PC-9 (cell line): ENCODE data around the gene CPEB2. TPM values are rescaled to one million over a fixed set of nuclear protein-coding genes. Genes with fewer than 3 reads are reported as not detected.

Experiments used
- BruUV-seq: library from RNA; stranded (reverse); fragments of 400-500 nt; replicated peaks from 2 replicates; lab custom pipeline; 2021; lab: Mats Ljungman, UMichigan
- CTCF ChIA-PET: fragments of 300-600 bp; sonication (Branson Sonifier 250); formaldehyde crosslinking; loops from one replicate; lab custom pipeline; 2022; ENCODE audit warnings: antibody characterized with exemption; lab: Charles Lee
- POLR2A ChIA-PET: fragments of 300-600 bp; sonication (Branson Sonifier 250); formaldehyde crosslinking; loops from one replicate; lab custom pipeline; 2022; ENCODE audit warnings: antibody characterized with exemption; ENCODE audit not compliant: unreplicated experiment; lab: Charles Lee
- DNase-seq, 2 experiments: peaks; one replicate each; pipeline versions ENCODE4 v3.0.0 to v3.0.0-alpha.2; 2015 to 2022; ENCODE audit warnings: mixed read lengths in 1 of 2
- H2AFZ ChIP-seq: fragments of 200-600 bp; sonication (generic); 2 replicates; pipeline ENCODE4 v1.8.1; 2017; ENCODE audit warnings: antibody characterized with exemption
- H3F3A ChIP-seq: fragments of 200-600 bp; sonication (generic); 2 replicates; pipeline ENCODE4 v1.8.1; 2017; ENCODE audit warnings: antibody characterized with exemption, mild to moderate bottlenecking, low read depth; ENCODE audit not compliant: insufficient read depth
- H3K27ac ChIP-seq: fragments of 200-600 bp; sonication (generic); 2 replicates; pipeline ENCODE4 v1.6.1; 2016; ENCODE audit warnings: mixed run types
- H3K27me3 ChIP-seq: fragments of 200-600 bp; sonication (generic); 2 replicates; pipeline ENCODE4 v1.6.1; 2016; ENCODE audit warnings: low read depth, mixed run types; ENCODE audit not compliant: insufficient read depth
- H3K36me3 ChIP-seq: fragments of 200-600 bp; sonication (generic); 2 replicates; pipeline ENCODE4 v1.6.1; 2016; ENCODE audit warnings: low read depth, mixed run types
- H3K4me1 ChIP-seq: fragments of 200-600 bp; sonication (generic); replicated peaks from 2 replicates; pipeline ENCODE4 v1.6.1; 2016; ENCODE audit warnings: mixed run types; ENCODE audit not compliant: insufficient read depth
- H3K4me2 ChIP-seq: fragments of 200-600 bp; sonication (generic); 2 replicates; pipeline ENCODE4 v1.6.1; 2017; ENCODE audit warnings: mixed run types
- H3K4me3 ChIP-seq: fragments of 200-600 bp; sonication (generic); 2 replicates; pipeline ENCODE4 v1.6.1; 2016; ENCODE audit warnings: mixed run types
- H3K79me2 ChIP-seq: fragments of 200-600 bp; sonication (generic); 2 replicates; pipeline ENCODE4 v1.6.1; 2017; ENCODE audit warnings: low read depth, mixed run types
- H3K9me2 ChIP-seq: fragments of 200-600 bp; sonication (generic); 2 replicates; pipeline ENCODE4 v1.8.1; 2017; ENCODE audit warnings: mild to moderate bottlenecking; ENCODE audit not compliant: insufficient read depth
- H3K9me3 ChIP-seq: fragments of 200-600 bp; sonication (generic); 2 replicates; pipeline ENCODE4 v1.8.1; 2016; ENCODE audit warnings: low read depth; ENCODE audit not compliant: insufficient read depth
- H4K20me1 ChIP-seq: fragments of 200-600 bp; sonication (generic); 2 replicates; pipeline ENCODE4 v1.8.1; 2017; ENCODE audit not compliant: insufficient read depth
- EZH2 ChIP-seq: fragments of 200-600 bp; sonication (generic); IDR thresholded peaks from 2 replicates; pipeline ENCODE4 v1.8.0; 2017; ENCODE audit warnings: antibody characterized with exemption, low read depth
- intact Hi-C: fragments of 100-400 bp; cut with micrococcal nuclease; formaldehyde crosslinking; loops from one replicate; pipeline ENCODE4 v1.10.0; 2022; ENCODE audit not compliant: unreplicated experiment
- total RNA-seq: library from RNA; stranded (reverse); gene quantifications from 2 replicates; pipeline ENCODE4 v1.2.3, GENCODE V29; 2021
- TF ChIP-seq, protein P1 (sequence below): fragments of 200-600 bp; sonication (generic); conservative IDR thresholded peaks from 2 replicates; pipeline ENCODE4 v1.6.1; 2017; ENCODE audit warnings: mixed run types, antibody characterized with exemption, mild to moderate bottlenecking, moderate library complexity

CPEB2 gene
- total RNA-seq, 1 experiment from 2014 or later: 9.4 TPM

DNA sequence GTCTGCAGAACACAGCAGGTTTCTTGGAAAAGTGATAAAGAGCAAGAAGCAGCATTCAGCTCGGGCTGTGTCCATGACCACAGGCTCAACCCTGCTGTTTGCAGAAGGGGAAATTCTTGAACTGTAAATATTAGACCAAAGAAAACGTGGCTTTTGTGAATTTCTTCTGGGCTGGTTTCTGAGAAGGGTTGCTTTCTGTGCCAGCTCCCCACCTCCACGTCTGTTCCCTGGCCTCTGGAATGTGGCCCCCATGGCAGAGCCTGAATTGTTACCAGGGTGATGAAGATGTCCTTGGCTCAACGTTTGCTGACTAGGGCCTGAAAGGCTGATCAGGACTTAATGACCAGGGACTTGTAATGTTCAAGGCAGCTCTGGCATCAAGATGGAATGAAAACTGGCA lies 116.0 kb downstream of the CPEB2 start:
- Histone ChIP-seq H3K4me1 (no peaks in the 10 kb centered on the region), H4K20me1 (no peaks in the 10 kb centered on the region), H3K27me3 (no peaks in the 10 kb centered on the region), H3F3A (no peaks in the 10 kb centered on the region), H3K36me3 (no peaks in the 10 kb centered on the region), H3K4me3 (no peak overlapping the region), H3K9me3 (no peaks in the 10 kb centered on the region), H3K4me2 (no peak overlapping the region), H2AFZ (no peak overlapping the region), H3K9me2 (no peaks in the 10 kb centered on the region), H3K79me2 (no peaks in the 10 kb centered on the region), H3K27ac (no peak overlapping the region)
- ChIA-PET POLR2A (no interaction called here), CTCF (no interaction called here)
- no peak for DNase-seq
- TF ChIP-seq, protein P1, sequence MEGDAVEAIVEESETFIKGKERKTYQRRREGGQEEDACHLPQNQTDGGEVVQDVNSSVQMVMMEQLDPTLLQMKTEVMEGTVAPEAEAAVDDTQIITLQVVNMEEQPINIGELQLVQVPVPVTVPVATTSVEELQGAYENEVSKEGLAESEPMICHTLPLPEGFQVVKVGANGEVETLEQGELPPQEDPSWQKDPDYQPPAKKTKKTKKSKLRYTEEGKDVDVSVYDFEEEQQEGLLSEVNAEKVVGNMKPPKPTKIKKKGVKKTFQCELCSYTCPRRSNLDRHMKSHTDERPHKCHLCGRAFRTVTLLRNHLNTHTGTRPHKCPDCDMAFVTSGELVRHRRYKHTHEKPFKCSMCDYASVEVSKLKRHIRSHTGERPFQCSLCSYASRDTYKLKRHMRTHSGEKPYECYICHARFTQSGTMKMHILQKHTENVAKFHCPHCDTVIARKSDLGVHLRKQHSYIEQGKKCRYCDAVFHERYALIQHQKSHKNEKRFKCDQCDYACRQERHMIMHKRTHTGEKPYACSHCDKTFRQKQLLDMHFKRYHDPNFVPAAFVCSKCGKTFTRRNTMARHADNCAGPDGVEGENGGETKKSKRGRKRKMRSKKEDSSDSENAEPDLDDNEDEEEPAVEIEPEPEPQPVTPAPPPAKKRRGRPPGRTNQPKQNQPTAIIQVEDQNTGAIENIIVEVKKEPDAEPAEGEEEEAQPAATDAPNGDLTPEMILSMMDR: no peak
- TF ChIP-seq EZH2: no peak
- no TSS peak for BruUV-seq
- intact Hi-C loops: no loop called here
